ENCODE measurements around the gene ACRV1.

Gene ACRV1

GRCh38 chr11:125675196-125675595 is 5.5 kb downstream of the ACRV1 start:
- Mint-ChIP-seq H3K9me3 (no peaks in the 10 kb centered on the region), H3K27ac (no peak overlapping the region), H3K4me1 (no peaks in the 10 kb centered on the region), H3K27me3 (no peaks in the 10 kb centered on the region), H3K36me3 (peaks cover 2% of the 10 kb centered on the region), H3K4me3 (no peak overlapping the region)

DNA sequence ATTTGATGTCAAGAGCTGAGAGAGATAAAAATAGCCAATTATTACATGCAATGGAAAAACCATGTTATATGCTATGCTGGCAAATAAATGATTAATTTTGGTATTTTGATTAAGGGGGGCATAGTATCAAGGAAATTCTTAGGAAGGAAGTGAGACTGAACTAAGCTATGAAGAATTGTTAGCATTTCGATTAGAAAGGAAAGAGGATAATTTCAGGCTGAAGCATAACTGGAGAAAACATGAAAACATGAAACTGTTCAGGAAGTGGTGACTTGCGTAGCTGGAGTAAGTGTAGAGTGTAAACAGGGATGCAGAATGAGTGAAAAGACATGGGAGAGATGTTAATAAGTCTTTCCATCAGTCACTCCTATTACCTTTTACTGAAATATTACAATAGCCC is 6.4 kb downstream of the ACRV1 start:
- no peaks in the 10 kb centered on the region for H3K4me1 Mint-ChIP-seq
- no peaks in the 10 kb centered on the region for H3K27me3 Mint-ChIP-seq
- H3K27ac Mint-ChIP-seq = no peak overlapping the region
- no peaks in the 10 kb centered on the region for H3K9me3 Mint-ChIP-seq
- H3K36me3 Mint-ChIP-seq = peaks cover 6% of the 10 kb centered on the region
- no peak overlapping the region for H3K4me3 Mint-ChIP-seq

- Mint-ChIP-seq H3K27ac (no peak overlapping the region), H3K9me3 (peaks cover 12% of the 10 kb centered on the region), H3K27me3 (no peaks in the 10 kb centered on the region), H3K36me3 (peaks cover 16% of the 10 kb centered on the region), H3K4me3 (no peak overlapping the region), H3K4me1 (no peaks in the 10 kb centered on the region)
These were observed 9.1 kb downstream of the ACRV1 start for GRCh38 chr11:125671561-125671960.

DNA sequence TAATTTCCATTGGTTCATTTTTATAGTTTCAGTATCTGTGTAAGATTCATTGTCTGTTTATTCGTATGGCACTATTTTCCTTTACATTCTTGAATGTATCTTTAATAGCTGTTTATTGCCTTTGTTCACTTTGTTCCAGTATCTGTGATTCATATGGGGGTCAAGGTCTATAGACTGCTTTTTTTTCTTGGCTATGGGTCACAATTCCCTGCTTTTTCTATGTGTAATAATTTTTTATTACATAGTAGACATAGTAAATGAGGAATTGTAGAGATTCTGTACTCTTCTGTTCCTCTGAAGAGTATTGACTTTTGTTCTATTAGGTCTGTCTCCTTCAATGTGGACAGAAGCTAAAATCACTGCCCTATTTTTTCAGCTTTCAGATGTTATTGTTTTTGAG is 10.5 kb downstream of the ACRV1 start:
- Mint-ChIP-seq H3K27ac (no peak overlapping the region), H3K9me3 (peaks cover 14% of the 10 kb centered on the region), H3K4me1 (no peaks in the 10 kb centered on the region), H3K36me3 (peaks cover 20% of the 10 kb centered on the region), H3K4me3 (no peak overlapping the region), H3K27me3 (no peaks in the 10 kb centered on the region)

DNA sequence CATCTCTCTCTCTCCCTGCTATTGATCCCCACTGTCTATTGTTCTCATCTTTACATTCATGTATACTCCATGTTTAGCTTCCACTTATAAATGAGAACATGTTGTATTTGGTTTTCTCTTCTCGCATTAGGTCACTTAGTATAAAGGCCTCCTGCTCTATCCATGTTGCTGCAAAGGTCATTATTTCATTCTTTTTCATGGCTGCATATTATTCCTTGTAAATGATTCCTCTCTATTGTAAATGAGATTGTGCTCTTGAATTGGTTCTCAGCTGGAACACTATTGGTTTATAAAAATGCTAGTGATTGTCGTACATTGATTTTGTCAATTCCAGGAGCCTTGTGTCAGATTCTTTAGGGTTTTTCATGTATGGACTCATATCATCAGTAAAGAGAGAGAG is 13.5 kb downstream of the ACRV1 start:
- Mint-ChIP-seq H3K4me1 (no peaks in the 10 kb centered on the region), H3K36me3 (peaks cover 19% of the 10 kb centered on the region), H3K27me3 (no peaks in the 10 kb centered on the region), H3K4me3 (no peak overlapping the region), H3K9me3 (peaks cover 14% of the 10 kb centered on the region), H3K27ac (no peak overlapping the region)

- no peak overlapping the region for H3K4me3 Mint-ChIP-seq
- no peaks in the 10 kb centered on the region for H3K4me1 Mint-ChIP-seq
- H3K27ac Mint-ChIP-seq = no peak overlapping the region
- peaks cover 20% of the 10 kb centered on the region for H3K36me3 Mint-ChIP-seq
- no peaks in the 10 kb centered on the region for H3K27me3 Mint-ChIP-seq
- peaks cover 14% of the 10 kb centered on the region for H3K9me3 Mint-ChIP-seq
These were observed 16.7 kb downstream of the ACRV1 start for GRCh38 chr11:125663910-125664309.

GRCh38 chr11:125662689-125663088 is 18.0 kb downstream of the ACRV1 start:
- H3K36me3 Mint-ChIP-seq = peaks cover 18% of the 10 kb centered on the region
- H3K9me3 Mint-ChIP-seq = peaks cover 10% of the 10 kb centered on the region
- no peak overlapping the region for H3K4me3 Mint-ChIP-seq
- no peak overlapping the region for H3K27ac Mint-ChIP-seq
- no peaks in the 10 kb centered on the region for H3K27me3 Mint-ChIP-seq
- no peaks in the 10 kb centered on the region for H3K4me1 Mint-ChIP-seq

- Mint-ChIP-seq H3K27me3 (no peaks in the 10 kb centered on the region), H3K36me3 (peaks cover 9% of the 10 kb centered on the region), H3K9me3 (no peaks in the 10 kb centered on the region), H3K4me1 (peaks cover 8% of the 10 kb centered on the region), H3K27ac (no peak overlapping the region), H3K4me3 (no peak overlapping the region)
These were observed 31.0 kb downstream of the ACRV1 start for GRCh38 chr11:125649465-125650166.

- Mint-ChIP-seq H3K27me3 (no peaks in the 10 kb centered on the region), H3K4me3 (no peak overlapping the region), H3K4me1 (peaks cover 8% of the 10 kb centered on the region), H3K27ac (no peak overlapping the region), H3K9me3 (no peaks in the 10 kb centered on the region), H3K36me3 (peaks cover 8% of the 10 kb centered on the region)
These were observed 34.8 kb downstream of the ACRV1 start for GRCh38 chr11:125645871-125646270.

GRCh38 chr11:125638315-125638714 is 42.3 kb downstream of the ACRV1 start:
- no peak overlapping the region for H3K4me3 Mint-ChIP-seq
- peaks cover 18% of the 10 kb centered on the region for H3K36me3 Mint-ChIP-seq
- no peak overlapping the region for H3K27ac Mint-ChIP-seq
- H3K4me1 Mint-ChIP-seq = no peaks in the 10 kb centered on the region
- H3K27me3 Mint-ChIP-seq = no peaks in the 10 kb centered on the region
- no peaks in the 10 kb centered on the region for H3K9me3 Mint-ChIP-seq

- Mint-ChIP-seq H3K9me3 (no peaks in the 10 kb centered on the region), H3K27me3 (no peaks in the 10 kb centered on the region), H3K4me3 (no peak overlapping the region), H3K4me1 (no peaks in the 10 kb centered on the region), H3K36me3 (peaks cover 18% of the 10 kb centered on the region), H3K27ac (no peak overlapping the region)
These were observed 42.8 kb downstream of the ACRV1 start for GRCh38 chr11:125637840-125638239.

- H3K9me3 Mint-ChIP-seq = no peaks in the 10 kb centered on the region
- peak overlapping the region; percentile 95 for H3K4me3 Mint-ChIP-seq
- no peaks in the 10 kb centered on the region for H3K27me3 Mint-ChIP-seq
- no peak overlapping the region for H3K27ac Mint-ChIP-seq
- peaks cover 23% of the 10 kb centered on the region for H3K4me1 Mint-ChIP-seq
- H3K36me3 Mint-ChIP-seq = peaks cover 4% of the 10 kb centered on the region
These were observed 53.3 kb downstream of the ACRV1 start for GRCh38 chr11:125627236-125627910.

DNA sequence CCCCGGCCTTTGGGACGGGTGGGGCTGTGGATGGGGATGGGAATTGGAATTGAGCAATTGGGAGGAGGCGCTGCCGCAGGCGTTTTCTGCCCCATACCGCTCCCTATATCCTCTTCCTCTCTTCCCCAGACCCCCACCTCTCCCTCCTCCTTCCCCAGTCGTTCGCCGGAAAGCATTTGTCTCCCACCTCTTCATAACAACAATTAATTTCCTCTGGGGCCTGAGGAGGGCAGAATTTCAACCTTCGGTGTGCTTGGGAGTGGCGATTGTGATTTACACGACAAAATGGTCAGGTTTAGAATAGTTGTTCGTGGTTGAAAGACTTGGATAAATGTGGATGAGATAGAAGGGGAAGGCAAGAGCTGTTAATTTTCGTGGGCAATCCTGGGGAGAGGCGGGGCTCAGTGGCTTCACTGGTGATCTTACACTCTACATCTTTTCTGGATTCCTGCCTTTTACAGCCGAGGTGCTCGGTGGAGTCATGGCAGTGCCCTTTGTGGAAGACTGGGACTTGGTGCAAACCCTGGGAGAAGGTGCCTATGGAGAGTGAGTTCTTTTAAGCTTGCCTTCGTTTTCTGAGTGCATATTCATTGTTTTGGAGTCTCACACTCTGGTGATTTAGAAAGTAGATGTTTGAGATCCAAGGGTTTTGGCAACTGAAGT is 54.2 kb downstream of the ACRV1 start:
- Mint-ChIP-seq H3K27me3 (no peaks in the 10 kb centered on the region), H3K36me3 (peaks cover 6% of the 10 kb centered on the region), H3K4me3 (peak overlapping the region; percentile 95), H3K9me3 (no peaks in the 10 kb centered on the region), H3K4me1 (peaks cover 20% of the 10 kb centered on the region), H3K27ac (peak overlapping the region; percentile 97)

DNA sequence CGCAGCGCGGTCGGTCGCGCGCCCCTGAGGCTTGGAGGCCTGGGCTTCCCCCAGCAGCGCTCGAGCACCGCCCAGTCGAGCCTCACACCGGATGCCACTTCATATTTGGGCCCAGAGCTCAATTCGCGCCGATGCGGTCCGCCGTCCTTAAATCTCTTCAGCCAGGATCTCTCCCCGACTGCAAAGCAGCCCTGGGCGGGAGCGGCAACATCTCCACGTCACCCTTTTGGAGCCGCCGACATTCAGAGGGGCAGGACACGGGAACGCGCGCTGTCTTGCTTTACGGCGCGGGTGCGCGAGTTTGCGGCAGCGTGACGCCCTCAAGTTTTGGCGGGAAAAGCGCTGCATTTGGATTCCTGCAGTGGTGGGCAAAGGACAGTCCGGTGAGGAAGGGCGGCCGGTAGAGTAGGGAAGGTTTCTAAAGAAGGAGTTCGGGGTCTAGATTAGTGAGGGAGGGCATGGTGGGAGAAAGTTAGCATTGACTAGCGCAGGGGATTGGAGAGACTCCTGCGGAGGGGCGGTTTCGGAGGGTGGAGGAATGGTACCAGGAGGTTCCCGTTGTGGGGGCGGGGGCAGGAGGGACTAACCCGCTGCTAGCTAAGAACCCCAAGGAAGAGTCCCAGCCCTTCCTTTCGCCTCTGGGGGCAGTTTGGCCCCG is 54.9 kb downstream of the ACRV1 start:
- Mint-ChIP-seq H3K27me3 (no peaks in the 10 kb centered on the region), H3K4me1 (peaks cover 20% of the 10 kb centered on the region), H3K27ac (peak overlapping the region; percentile 97), H3K36me3 (peaks cover 6% of the 10 kb centered on the region), H3K9me3 (no peaks in the 10 kb centered on the region), H3K4me3 (peak overlapping the region; percentile 95)

DNA sequence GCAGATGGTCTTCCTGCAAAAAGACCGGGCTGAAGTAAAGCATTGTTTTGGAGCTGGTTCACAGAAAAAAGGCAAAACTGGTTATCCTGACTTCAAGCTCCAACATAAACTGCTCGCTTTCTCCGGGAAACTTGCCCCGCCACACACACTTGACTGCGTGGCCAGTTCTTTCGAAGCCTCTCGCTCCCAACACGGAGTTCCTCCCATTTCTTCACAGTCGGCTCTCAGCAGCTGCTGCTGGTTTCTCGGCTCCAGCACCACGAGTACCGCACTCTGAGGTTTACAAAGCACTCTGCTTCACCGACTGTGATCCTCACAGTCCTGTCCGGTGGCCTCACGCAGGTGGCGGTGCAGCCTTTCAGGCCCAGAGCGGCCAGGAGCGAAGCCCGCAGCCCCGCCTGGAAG is 55.4 kb downstream of the ACRV1 start:
- H3K27ac Mint-ChIP-seq = peak overlapping the region; percentile 97
- peaks cover 20% of the 10 kb centered on the region for H3K4me1 Mint-ChIP-seq
- no peaks in the 10 kb centered on the region for H3K9me3 Mint-ChIP-seq
- H3K4me3 Mint-ChIP-seq = peak overlapping the region; percentile 95
- peaks cover 6% of the 10 kb centered on the region for H3K36me3 Mint-ChIP-seq
- no peaks in the 10 kb centered on the region for H3K27me3 Mint-ChIP-seq

DNA sequence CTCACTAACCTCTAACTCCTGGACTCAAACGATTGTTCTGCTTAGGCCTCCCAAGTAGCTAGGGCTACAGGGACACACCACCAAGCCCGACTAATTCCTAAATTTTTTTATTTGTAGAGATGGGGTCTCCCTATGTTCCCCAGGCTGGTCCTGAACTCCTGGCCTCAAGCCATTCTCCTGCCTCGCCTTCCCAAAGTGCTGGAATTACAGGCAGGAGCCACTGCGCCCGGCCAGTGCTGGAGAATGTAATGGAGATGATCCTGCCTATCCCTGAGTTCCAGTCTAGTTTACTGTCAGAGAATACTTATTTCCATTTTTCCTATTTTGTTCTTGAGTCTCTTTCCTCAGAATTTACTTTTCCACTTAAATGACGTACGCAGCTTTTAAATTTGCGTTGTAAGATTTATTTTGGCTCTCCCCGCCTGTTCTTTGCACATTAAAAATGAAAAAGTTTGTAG is 55.9 kb downstream of the ACRV1 start, which contains the start of gene CHEK1:
CHEK1 (plus strand) TSS at position 408 of the 458 bp plus-strand sequence. CDS start 1,606 bp downstream, outside the sequence.
- Mint-ChIP-seq H3K4me1 (peaks cover 20% of the 10 kb centered on the region), H3K27me3 (no peaks in the 10 kb centered on the region), H3K36me3 (peaks cover 6% of the 10 kb centered on the region), H3K9me3 (no peaks in the 10 kb centered on the region), H3K4me3 (peak within 1 kb of the TSS; percentile 95), H3K27ac (peak within 1 kb of the TSS; percentile 97)

Measured in activated naive CD4-positive, alpha-beta T cell treated with anti-CD3 and anti-CD28 coated beads, Interleukin-2, amount 50 U/mL, for 24 hours (primary cell).